HG03442 (cell line): ENCODE results near the gene ROM1.
"Not testable (repeated sequence)": the region's sequence is repeated elsewhere in the genome, so short reads cannot be mapped to it uniquely, and the experiment has no call there.

Experiments
- ATAC-seq: cut with Tn5 transposase; IDR thresholded peaks from one replicate; pipeline ENCODE4 v1.9.1; 2021; ENCODE audit warnings: mild to moderate bottlenecking, moderate library complexity; ENCODE audit not compliant: unreplicated experiment

ROM1 gene

DNA sequence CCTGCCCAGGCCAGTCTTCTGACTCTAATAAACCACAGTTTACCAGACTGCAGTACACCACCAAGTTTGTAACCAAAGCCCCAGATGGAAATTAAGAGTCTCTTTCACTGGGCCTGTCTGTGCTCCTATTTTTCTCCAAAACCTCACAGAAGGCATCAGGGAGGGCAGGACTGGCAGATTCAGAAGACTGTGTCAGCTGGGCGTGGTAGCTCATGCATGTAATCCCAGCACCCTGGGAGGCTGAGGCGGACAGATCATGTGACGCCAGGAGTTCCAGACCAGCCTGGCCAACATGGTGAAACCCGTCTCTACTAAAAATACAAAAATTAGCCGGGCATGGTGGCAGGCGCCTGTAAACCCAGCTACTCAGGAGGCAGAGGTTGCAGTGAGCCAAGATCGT, 27.7 kb upstream of the ROM1 start:
- ATAC-seq: not testable (repeated sequence)

DNA sequence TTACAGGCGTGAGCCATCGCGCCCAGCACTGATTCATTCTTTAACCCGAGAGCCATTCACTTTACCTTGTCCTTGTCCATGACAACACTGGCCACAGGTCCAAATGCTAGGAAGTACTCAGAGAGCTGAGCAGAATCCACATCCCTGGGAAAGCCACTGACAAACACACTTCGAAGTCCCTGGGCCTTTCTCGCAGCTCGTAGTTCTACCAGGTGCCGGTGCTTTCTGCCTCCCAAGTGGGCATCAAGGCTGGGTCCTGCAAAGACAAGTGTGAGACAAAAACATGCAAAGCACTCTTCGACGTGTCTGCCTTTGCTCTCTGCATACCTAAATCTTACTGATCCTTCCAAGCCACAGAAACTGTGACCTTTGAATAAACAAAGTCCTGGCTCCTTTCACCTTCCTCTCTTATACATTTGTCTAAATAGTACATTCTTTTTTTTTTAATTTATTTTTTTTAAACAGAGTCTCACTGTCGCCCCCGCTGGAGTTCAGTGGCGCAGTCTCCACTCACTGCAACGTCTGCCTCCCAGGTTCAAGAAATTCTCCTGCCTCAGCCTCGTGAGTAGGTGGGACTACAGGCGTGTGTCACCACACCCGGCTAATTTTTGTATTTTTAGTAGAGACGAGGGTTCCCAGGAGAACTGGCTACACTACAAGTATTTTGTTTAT, 24.0 kb upstream of the ROM1 start:
- no peak for ATAC-seq

DNA sequence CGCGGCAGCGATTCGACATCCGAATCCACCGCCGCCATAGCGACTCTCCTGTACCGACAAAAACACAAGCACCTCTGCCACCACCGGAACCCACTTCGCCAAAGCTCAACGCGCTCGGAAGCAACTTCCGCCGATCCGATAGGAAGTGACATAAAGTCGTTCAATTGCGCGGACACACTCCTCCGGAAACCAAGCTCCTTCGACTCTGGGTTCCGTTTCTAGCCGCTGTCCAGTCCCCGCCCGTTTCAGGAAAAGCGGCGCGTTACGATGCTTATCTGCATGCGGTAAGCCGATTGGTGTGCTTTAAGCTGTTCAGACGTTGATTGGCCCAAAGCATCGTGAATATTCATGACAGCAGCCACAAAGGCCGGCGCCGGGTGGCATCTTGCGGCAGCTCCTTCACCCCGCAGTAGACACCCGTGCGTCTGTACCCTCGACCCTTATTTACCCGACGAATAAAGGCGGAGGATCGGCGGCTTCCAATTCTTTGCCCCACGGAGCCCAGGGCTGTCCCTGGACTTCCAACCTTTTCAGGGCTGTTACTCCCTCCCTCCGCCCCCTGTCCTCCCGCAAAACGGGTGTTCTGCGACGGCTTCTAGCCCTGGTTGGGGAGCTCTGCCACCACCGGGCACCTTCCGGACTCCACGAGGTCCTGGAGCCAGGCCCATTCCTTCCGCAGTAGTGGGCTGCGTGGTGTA, 21.5 kb upstream of the ROM1 start, which contains the start of gene TUT1:
TUT1 (minus strand) TSS at position 76 of the 698 bp plus-strand sequence; CDS start at position 38, 38 bp downstream.
- ATAC-seq: peak; percentile 75

DNA sequence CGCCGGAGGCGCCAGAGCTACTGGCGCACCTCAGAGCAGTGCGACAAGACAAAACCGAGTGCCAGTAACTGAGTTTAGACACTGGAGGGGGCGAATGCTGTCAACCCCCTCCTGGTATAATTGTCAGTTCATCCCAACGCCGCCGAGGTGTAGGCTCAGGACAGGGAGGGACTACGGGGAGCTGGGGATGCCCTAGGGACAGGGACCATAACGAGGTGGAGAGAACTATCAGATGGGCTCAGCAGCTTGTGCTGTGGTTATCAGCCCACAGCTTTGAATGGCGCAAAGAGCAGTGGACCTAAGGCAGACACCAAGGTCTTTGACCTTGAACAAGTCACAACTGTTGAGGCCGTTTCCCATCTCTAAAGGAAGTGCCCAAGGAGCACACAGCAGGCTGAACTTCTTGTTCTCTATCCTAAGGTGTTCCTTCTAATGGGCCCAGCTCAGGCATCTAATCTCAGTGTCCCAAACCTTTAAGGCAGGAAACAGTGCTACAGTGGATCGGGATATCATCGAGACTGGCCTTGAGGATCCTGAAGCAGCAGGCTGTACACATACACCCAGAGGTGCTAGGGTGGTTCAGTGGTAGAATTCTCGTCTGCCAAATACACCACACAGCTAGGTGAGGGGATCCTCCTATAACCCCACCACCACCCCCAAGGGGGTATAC, 20.8 kb upstream of the ROM1 start:
- ATAC-seq: peak; percentile 4

DNA sequence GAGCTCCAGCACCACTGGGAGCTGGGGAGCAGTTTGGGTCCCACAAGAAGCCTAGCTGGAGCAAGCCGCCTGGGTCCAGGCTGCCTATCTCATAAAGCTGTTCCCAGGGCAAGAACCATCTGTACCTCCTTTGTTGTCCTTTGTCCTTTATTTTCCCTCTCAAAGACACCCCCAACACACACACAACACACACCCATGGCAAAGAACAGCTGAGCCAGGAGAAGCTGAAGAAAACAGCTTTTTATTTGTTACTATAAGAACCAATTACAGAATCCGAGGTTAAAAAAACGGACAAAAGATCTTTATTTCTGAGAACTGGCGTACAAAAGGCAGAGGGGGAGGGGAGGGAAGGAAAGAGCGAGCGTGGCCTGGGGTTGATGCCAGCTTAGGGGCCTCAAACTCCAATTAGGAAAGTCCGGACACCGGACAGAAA, 20.1 kb upstream of the ROM1 start:
- no peak for ATAC-seq

DNA sequence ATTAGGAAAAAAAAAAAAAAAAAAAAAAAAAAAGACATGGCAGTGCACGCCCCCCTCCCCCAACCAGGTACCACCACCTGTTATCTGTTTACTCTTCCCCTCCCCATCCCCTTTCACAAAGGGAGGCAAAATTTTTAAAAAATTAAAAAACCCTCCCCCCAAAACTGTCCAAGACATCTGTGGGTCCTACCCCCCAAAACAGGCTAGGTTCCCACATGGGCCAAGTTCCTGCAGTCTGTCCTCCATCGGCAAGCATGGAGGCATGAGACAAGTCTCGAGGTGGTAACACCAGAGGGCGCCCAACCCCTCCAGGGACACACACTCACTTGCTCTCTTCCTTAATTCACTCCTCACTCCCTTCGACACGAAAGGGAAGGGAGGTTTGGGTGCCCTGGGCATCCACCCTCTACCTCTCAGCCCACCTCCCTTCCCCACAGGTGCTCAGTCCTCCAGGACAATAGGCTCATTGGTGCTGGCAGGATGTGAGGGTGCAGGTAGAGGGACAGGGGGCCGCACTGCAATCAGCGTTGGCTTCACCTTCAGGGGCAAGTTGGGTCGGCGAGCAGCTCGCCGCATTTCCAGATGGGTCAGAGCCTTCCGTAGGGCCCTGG, 19.5 kb upstream of the ROM1 start:
- ATAC-seq: no peak

DNA sequence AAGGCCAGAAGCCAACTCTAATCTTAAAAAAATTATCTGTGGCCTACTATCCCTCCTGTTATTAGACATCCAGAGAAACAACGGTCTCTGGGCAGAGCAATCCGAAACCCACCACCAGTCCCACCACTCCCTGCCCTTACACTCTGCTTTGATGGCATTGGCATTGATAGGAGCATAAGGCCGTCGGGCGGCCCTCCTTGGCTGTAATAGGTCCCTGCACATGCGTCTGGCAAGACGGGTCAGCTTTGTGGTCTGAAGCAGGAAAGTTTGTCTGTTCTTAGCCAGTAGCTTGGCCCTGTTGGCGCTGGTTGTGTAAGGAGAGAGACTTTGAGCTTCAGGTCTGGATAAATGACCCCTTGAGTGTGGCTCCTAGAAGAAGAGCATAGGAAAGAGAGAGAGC, 17.9 kb upstream of the ROM1 start:
- ATAC-seq: no peak

DNA sequence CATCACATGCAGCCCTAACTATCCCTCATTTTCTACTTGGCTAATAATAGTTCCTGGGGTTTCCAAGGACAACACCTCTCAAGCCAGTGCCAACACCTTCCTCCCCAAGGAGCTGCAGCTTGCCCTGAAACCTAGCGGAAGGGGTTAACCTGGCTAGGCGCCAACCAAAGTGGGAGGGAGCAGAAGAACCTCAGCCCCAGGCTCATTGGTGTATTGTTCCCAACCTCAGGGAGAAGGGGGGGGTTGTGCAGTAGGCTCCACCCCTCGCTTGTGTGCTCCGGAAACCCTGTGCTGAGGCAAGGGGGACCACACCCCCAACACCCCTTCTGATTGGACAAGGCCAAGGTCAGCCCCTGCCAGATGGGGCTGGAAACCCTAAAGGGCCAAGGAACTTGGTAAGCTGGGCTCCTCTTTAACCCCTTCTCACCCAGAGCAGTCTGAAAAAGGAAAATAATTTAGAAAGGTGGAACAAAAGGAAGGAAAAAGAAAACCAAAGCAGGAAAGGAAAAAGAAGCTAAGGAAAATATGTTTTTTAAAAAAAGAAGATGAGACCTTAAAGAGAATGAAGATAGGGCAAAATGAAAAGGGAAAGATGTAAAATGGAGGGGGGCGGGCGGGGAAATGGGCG, 13.9 kb upstream of the ROM1 start:
- peak; percentile 49 for ATAC-seq

DNA sequence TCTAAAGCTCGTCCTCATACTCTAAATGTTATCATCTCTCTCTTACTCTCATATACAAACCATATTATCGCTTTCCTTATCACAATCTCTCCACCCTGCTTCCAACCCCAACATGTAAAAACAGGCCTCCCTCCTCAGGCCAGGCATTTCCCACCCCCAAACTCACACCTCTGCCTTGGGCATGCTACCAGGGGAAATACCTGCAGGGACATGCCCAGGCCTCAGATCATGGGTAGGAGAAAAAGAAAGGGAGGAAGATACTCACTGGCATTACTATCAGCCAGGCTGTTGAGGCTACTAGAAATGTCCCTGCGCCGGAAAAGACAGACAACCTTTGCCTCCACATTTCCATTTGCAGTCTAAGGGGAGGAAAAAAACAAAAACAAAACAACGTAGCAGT, 13.2 kb upstream of the ROM1 start:
- no peak for ATAC-seq

DNA sequence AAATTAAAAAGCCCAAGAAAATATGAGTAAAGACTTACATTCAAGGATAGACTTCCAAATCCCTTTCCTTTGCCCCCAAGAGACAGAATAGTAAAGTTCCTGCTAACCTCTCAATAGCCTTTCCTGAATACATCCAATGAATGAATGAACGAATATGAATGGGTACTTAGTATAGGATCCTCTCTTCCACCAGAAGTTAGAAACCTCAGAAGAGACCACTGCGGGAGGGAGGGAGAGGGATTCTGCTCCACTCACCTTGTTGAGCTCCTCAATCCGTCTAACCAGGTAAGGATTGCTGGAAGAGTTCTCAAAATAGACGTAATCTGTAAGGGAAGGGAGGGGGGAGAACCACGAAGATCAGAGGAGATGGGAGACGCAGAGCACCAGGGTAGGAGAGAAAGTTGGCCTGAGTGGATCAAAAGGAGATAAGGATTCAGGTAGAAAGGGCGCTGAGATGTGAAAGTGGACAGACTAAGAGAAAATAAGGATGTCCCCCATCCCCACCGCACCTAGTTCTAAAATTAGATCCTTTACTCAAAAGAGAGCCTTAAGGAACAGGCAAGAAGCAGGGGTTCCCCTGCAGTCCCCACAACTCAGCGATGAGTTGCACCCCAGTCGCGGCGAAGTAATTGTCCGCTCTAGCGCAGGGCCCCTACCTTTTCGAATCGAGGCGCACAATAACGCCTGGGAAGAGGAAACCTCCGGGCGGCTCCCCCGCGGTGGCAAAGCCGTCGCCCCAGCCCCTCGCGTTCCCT, 12.5 kb upstream of the ROM1 start:
- ATAC-seq: no peak

DNA sequence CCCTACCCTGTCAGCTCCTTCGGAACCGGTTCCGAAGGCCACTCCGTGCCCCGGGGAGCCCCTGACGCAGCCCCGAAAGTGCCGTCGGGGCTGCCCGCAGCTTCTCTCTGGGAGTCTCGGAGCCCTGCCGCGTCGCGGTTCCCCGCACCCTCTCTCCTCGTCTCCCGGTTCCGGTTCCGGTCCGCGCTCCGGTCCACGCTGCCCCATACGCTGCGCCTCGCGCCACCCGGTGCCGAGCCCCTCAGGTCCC, 12.0 kb upstream of the ROM1 start:
- ATAC-seq: peak; percentile 6

DNA sequence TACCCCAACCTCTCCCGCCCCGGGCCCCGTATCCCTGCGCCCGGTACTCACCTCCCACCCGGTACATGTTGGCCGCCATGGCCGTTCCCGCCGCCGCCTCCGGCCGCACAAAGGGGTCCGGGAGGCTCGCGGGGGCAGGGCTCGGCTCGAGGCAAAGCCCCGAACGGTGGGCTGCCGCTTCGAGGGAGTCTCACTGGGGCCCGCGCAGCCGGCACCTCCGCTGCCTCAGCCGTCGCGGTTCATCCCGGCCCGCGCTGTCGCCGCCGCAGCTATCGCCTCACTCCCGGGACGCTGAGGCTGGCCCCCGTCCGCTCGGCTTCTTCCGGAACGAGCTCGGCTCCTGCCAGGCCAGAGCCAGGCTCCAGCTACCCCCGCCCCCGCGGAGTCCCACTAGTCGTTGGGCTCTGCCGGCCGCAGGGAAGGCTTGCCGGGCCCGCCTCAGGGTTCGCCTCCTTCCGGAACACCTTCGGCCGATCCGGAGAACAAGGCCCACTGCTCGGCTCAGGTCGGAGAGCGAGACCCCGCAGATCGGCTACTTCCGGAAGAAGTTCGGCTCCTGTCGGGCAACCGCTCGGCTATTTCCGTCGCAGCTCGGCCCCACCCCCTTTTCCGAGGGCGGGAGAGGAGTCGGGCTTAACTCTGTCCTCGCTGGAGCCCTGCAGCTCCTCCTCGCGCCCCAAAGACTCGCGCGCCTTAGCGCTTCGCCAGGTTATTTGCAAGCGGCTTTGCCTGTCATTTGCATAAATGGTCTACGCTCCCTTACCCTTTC, 11.5 kb upstream of the ROM1 start, which contains the start of gene MTA2:
MTA2 (minus strand) TSS at position 494 of the 769 bp plus-strand sequence; CDS start at position 79, 415 bp downstream.
- peak; percentile 73 for ATAC-seq

DNA sequence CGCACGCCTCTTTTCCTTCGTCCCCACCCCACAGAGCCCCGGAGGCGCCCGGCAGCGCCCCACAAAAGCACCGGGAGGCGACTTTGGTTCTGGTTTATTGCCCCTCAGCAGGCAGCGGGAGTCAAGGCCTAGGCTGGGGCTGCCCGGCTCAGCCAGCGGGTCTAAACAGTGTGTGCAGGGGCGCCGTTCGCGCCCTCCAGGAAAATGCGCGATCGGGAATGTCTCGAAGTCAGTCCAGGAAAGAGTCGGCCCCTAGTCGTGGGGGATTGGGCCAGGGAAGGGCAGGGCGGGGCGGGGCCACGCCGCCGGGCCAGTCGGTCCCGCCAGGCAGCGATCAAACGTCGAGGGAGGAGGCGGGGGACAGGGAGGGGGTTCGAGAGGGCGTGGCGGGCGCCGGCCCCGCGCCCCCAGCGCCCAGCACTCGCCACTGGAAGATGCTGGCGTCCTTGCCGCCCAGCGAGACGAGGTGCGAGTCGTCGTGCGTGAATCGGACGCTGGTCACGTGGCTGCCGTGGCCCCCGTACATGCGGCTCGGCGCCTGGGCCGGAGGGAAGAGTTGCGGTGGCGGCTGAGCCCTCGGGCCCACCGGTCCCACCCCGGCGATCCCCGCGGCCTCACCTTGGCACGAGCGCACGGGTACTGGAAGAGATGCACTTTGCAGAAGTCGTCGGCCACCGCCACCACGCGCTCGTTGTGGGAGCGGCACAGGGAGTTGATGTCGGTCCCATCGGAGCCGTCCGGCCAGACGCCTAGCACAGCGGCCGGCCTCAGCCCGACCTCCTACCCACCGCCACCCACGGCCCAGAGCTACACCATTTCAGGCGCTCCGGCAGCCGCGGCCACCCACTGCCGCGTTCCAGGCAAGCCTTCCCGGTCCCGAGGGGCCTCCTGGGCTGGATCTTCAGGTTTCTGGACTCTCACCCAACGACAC, 10.7 kb upstream of the ROM1 start:
- ATAC-seq: no peak

DNA sequence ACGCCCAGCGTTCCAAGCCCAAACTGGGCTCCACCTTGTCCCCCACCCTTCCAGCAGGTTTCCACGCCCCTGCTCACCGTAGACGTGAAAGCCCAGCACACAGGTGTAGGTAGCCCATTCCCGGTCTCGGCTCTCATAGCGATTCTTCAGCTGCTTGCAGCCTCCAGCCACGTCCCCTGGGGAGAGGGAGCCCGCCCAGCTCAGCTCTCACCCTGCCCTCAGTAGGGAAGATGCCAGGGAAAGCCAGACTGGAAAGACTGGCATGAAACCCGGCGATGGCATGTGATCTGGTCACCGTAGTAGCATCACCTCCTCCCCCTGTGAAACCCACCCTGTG, 10.0 kb upstream of the ROM1 start:
- ATAC-seq: no peak

DNA sequence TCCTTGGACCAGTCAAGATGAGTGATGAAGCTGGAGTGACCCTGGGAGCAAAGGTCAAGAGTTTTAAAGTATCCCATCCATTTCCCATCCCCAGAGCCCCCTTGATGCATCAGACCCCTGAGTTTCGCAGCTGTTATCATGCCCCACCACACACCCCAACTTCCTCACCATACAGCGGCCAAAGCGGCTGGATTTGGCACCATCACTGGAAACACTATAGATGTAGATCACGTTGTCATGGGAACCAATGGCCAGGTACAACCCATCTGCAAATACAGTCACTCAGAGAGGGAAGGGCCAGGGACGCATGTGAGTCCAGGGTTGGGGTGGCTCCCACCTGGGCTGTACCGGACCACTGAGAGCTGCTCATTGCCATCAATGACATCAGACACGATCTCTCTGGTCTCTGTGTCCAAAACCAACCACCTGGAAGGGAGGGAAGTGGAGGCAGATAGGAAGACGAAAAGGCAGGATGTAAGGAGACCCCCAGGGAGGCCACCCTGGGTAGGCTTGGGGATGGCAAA, 9.2 kb upstream of the ROM1 start:
- ATAC-seq: no peak

DNA sequence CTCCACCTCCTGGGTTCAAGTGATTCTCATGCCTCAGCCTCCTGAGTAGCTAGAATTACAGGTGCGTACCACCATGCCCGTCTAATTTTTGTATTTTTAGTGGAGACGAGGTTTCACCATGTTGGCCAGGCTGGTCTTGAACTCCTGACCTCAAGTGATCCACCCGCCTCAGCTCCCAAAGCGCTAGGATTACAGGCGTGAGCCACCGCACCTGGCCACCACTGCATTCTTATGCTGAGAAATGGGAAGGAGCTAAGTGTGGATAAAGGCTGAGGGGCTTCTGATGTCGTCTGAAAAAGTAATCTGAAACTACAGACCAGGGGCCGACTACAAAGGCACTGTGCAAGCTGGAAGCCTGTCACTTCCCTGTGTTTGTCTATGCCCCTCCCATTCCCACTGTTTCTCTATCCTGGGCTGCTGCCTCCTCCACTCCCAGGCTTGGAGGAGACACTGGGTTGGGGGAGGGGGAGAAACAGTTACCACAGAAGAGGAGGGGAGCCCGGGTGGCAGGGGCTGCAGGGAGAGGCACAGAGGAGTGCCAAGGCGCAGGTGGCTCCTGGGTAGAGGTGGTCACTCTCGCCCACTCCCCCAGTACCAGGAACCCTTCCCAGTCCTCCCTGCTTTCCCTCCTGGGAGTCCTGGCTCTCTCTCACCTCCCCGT, 8.5 kb upstream of the ROM1 start:
- ATAC-seq: no peak

DNA sequence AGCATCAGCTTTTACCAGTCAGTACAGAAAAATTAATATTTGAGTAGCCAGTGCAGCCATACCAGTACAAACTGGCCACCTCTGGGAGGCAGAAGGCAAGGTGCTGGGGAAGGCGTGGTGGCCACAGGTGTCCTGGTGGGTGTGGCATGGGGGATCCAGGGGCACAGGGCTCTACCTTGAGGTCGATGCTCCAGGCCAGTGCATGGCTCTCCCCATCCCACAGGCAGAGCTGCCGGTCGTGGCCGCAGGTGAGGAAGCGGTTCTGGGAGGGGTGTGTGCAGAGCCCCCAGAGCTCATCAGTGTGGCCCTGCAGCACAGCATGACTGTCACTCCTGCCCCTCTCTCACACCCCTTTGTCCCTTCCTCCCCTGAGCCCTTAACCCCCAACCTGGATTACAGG, 7.6 kb upstream of the ROM1 start:
- no peak for ATAC-seq

DNA sequence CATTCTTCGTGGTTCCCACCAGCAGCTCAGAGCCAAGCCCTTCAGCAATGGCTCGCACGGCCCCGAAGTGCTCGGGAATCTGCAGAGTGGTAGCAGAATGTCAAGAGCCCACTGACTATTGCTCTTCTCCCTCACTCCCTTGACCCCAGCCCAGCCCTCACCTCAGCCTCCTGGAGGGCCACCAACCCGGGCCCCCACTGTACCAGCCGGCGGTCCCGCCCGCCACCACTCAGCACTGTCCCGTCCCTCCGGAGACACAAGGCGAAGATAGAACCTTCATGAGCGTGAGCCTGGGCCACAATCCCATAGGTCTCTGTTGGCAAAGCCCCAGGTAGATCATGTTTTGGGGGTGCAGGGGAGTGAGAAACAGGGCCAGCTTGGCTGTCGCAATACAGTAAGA, 7.2 kb upstream of the ROM1 start:
- no peak for ATAC-seq
